Measurements from ENCODE around the gene SNAPC4. TPM values are rescaled to one million over a fixed set of nuclear protein-coding genes. Genes with fewer than 3 reads are reported as not detected.
A peak's percentile ranks its signal among the peaks of the same experiment; 100 is the strongest.

The SNAPC4 gene
- total RNA-seq, 1 experiment from 2014 or later, result 29.7 TPM

GRCh38 chr9:136363949-136364748 lies 35.8 kb downstream of the SNAPC4 start:
- H3K4ac ChIP-seq (ENCODE audit: low read depth, low read length), result no peak overlapping the region
- H3T11ph ChIP-seq (ENCODE audit: low read length), result no peak overlapping the region
- no peak overlapping the region for H4K91ac ChIP-seq (ENCODE audit: insufficient read length, low read depth, low read length)
- no peak overlapping the region for H3K14ac ChIP-seq (ENCODE audit: insufficient read depth, low read length)
- no CpG with 5 or more reads among the region's 54 CpGs for WGBS (ENCODE audit: extremely low coverage, insufficient read length, low lambda C conversion rate)
- no peaks in the 10 kb centered on the region for H3K27me3 ChIP-seq (ENCODE audit: insufficient read depth, low read length)
- H3K79me1 ChIP-seq (ENCODE audit: insufficient read depth, low read depth, low read length, poor library complexity, severe bottlenecking), result no peaks in the 10 kb centered on the region
- H2BK15ac ChIP-seq (ENCODE audit: low read depth, low read length), result no peak overlapping the region
- Mint-ChIP-seq H3K9me3 (no peaks in the 10 kb centered on the region), H3K27me3 (ENCODE audit: low read depth) (peaks cover 1% of the 10 kb centered on the region; the same call in 1 of the 2 replicates), H3K27ac (no peak overlapping the region), H3K4me3 (peak overlapping the region; percentile 64 to 82; a peak in 4 of 5 replicates), H3K36me3 (ENCODE audit: insufficient read depth in 1 of 3, low read depth in 3 of 3) (peaks cover 0 to 10% (median 0%) of the 10 kb centered on the region in 3 experiments; a peak in 3 of 7 replicates), H3K4me1 (peaks cover 3 to 5% of the 10 kb centered on the region in 2 experiments; a peak in 1 of 4 replicates)
- H2BK120ac ChIP-seq (ENCODE audit: low read depth, low read length, poor library complexity, severe bottlenecking), result no peak overlapping the region
- H2BK20ac ChIP-seq (ENCODE audit: low read depth, low read length, poor library complexity, severe bottlenecking), result no peak overlapping the region
- no peak overlapping the region for H2BK12ac ChIP-seq (ENCODE audit: insufficient read length, low read depth, low read length)
- no peak overlapping the region for H3K56ac ChIP-seq (ENCODE audit: insufficient read length, low read depth, low read length)
- H3K4me1 ChIP-seq (ENCODE audit: insufficient read depth, low read length), result no peaks in the 10 kb centered on the region
- H3K18ac ChIP-seq (ENCODE audit: insufficient read length, low read depth, low read length), result no peak overlapping the region
- no peaks in the 10 kb centered on the region for H4K20me1 ChIP-seq (ENCODE audit: control insufficient read depth, insufficient read depth, insufficient read length)
- no peak overlapping the region for H3K9ac ChIP-seq (ENCODE audit: extremely low read depth, insufficient read length, low read length)
- H3K27ac ChIP-seq (ENCODE audit: insufficient read length, low read depth, low read length), result no peak overlapping the region
- H3K9me3 ChIP-seq (ENCODE audit: control insufficient read depth, low read depth, low read length), result no peaks in the 10 kb centered on the region
- TF ChIP-seq CTCF (conservative IDR thresholded peaks at IDR 0.05), result peak; percentile 4; the same call in 1 of the 3 replicates
- no peak overlapping the region for H2AFZ ChIP-seq (ENCODE audit: low read length)
- no peak for DNase-seq
- no peak overlapping the region for H3K23ac ChIP-seq (ENCODE audit: insufficient read length, low read depth, low read length)
- H4K8ac ChIP-seq (replicated peaks; ENCODE audit: insufficient read length, low read depth, low read length), result no peak overlapping the region
- no peak overlapping the region for H2AK5ac ChIP-seq (ENCODE audit: insufficient read length, low read length)
- H2BK5ac ChIP-seq (ENCODE audit: insufficient read length, low read length), result no peak overlapping the region
- no peaks in the 10 kb centered on the region for H3K79me2 ChIP-seq (ENCODE audit: insufficient read depth, low read length)
- H4K5ac ChIP-seq (ENCODE audit: insufficient read length, low read depth, low read length), result no peak overlapping the region
- no peak overlapping the region for H3K4me2 ChIP-seq (ENCODE audit: insufficient read depth, insufficient read length, low read length)
- no peaks in the 10 kb centered on the region for H3K23me2 ChIP-seq (ENCODE audit: insufficient read length, low read depth, low read length, poor library complexity, severe bottlenecking)
